Fibroblast of skin of right biceps (primary cell): ENCODE data around the gene XPOT.
A peak's percentile ranks its signal among the peaks of the same experiment; 100 is the strongest.

Source experiments
- DNase-seq: peaks from one replicate; pipeline ENCODE4 v3.0.0-alpha.2; 2013

Gene XPOT

GRCh38 chr12:64469455-64470142 lies 65.4 kb downstream of the XPOT start:
- DNase-seq, result no peak

DNA sequence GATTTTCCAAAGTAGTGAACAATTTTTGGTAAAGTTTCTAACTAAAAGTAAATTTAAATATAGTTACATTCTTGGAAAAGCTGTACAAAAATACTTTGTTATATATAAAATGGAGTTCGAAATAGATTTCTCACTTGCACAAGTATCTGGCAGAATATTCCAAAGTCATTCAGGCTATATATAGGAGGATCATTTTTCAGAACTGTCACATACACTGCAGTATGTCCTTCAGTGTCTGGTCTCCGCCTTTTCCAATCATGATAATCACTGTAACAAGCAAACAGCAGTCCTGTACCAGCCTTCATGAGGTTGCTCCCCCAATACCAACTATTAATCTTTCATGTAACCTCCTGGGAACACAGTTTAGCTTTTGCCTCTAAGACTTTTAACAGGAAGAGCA lies 66.3 kb downstream of the XPOT start:
- no peak for DNase-seq

DNA sequence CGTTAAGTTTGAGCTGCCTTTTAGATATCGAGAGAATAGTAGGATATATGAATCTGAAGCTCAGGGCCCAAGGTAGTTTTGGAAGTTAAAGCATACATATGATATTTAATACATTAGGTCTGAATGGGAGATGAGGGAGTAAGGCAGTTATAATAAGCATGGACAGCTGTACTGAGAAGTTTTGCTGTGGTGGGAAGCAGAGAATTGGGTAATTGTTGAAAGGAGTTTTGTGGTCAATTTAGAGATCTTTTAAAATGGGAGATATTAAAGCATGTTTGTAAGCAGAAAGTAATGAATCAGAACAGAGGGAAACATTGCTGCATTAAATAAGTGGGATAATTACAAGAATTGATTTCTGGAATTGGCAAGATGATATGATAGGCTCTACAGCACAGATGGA lies 69.0 kb downstream of the XPOT start:
- DNase-seq, result no peak

- no peak for DNase-seq
Measured at GRCh38 chr12:64475518-64475917, 71.3 kb downstream of the XPOT start.

DNA sequence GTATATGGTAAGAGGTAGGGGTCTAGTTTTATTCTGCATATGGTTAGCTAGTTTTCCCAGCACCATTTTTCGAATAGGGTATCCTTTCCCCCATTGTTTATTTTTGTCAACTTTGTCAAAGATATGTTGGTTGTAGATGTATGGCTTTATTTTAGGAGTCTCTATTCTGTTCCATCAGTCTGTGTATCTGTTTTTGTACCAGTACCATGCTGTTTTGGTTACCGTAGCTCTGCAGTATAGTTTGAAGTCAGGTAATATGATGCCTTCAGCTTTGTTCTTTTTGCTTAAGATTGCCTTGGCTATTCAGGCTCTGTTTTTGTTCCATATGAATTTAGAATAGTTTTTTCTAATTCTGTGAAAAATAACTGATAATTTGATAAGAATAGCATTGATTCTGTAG lies 72.7 kb downstream of the XPOT start:
- DNase-seq, result no peak

DNA sequence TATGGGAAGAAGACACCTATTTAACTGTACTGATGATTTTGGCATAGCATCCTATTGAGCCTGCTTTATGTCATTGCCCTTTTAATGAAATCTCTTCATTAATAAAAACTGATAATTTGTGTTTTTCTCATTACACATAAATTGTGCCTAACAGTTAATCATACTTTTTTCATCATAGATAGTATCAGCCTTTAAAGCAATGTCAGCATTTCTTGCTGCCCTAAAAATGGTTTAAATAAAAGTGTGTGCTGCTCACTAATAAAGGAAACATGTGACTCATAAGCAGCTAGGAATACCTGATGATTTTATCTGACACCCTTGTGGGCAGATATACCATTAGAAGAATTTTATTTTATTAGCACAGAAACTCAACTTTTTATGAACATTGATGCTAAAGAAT lies 74.5 kb downstream of the XPOT start:
- no peak for DNase-seq

GRCh38 chr12:64480148-64480547 lies 76.0 kb downstream of the XPOT start:
- DNase-seq, result peak; percentile 81

DNA sequence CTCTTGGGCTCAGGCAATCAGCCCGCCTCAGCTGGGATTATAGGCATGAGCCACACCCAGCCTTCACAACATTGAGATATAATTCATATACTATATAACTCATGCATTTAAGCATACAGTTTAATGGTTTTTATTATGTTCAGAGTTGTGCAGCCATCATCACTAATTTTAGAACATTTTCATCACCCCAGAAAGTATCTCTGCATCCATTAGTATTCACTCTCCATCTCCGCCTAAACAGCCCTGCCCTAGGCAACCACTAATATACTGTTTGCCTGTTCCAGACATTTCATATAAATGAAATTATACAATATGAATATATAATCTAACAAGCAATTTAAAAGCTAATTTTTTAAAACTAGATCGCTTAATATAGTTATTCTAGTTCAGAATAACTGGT lies 82.5 kb downstream of the XPOT start:
- DNase-seq, result no peak

DNA sequence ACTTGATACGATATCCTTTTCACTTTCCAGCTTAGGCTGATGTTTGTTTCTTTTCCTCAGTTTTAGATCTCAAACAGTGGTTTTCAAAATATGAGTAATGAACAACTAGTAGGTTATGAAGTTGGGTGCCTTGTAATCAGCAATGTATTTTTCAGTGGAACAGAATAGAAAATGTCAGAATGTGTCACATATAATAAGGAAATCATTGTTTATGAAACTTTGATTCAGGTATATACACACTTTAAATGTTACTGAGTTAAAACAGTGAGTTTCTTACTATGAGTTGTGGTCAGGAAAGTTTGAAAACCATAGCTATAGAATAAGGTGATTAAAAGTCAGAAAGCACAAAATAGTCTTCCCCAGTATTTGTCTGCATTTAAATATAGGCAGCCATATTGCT lies 87.5 kb downstream of the XPOT start:
- no peak for DNase-seq

- DNase-seq, result no peak
Measured at GRCh38 chr12:64493513-64493912, 89.3 kb downstream of the XPOT start.

DNA sequence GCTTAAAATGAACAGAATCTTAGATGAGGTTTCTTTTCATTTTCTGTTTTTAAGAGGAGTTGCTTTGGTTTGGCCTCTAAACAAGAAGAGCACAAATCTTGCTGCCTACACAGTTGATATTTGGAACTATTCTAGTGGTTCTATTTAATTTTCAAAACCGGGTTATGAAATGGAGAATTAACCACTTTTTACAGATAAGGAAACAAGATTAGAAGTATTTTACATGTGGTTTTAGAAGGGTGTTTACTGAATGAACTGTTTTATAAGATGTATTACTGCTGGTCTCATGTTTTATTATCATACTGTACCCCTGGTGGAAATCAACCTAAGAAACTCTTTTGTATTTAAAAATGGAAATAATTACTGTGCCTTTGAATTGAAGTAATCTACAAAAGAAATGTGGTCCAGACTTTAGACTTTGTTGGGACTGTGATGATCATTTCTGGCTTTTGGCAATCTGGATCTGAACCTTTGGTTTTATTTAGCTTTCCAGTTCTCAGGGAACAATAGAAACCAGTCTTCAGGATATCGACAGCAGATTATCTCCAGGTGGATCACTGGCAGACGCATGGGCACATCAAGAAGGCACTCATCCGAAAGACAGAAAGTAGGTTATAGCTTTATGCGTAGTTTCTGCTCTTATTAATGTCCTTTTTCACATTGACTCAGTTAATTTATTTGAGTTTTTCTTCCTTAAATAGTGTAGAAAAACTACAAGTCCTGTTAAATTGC lies 91.0 kb downstream of the XPOT start:
- DNase-seq, result no peak

DNA sequence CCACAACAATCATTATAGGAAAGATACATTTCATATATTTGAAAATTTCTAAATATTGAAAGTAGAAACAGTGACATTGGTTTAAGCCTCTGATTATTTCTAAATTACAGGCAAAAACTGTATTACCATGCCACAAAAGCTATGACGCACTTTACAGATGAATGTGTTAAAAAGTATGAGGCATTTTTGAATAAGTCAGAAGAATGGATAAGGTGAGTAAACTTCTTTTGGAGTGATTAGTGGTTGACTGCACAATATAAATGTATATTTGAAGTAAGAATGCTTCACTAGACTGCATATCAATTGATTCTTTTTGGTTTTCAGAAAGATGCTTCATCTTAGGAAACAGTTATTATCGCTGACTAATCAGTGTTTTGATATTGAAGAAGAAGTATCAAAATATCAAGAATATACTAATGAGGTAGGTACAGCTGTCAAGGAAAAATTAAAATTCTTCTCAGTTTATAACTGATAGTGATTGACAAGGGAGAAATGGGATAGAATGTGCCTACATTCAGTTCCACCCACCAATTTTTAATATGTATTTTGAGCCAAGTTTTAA lies 92.7 kb downstream of the XPOT start:
- no peak for DNase-seq

- no peak for DNase-seq
Measured at GRCh38 chr12:64497484-64497883, 93.3 kb downstream of the XPOT start.

GRCh38 chr12:64497903-64498302 lies 93.7 kb downstream of the XPOT start:
- no peak for DNase-seq

DNA sequence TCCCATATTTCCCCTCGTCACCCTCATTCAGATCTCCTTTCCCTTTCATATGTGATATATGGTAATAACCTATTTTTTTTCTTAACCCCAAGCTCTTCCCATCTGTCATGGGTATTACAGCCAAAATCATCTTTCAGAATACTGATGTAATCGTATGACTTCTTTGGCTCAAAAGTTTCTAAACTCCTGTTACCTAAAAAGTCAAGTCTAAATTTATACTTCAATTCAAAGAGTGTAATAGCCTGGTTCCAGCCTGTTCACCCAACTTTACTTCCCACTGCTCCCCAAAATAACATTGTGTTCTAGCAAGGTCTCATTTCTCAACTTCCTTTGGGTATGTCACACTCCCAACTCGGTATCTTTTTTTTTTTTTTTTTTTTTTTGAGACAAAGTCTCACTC lies 96.2 kb downstream of the XPOT start:
- no peak for DNase-seq
